Loucy (cell line): Measurements from ENCODE around the gene KCNK18.

ENCODE experiments used
- H2AFZ ChIP-seq: fragments of 200-600 bp; sonication (generic); 2 replicates; pipeline ENCODE4 v1.6.0; 2016; ENCODE audit warnings: antibody characterized with exemption, mild to moderate bottlenecking, low read length, moderate library complexity
- H3F3A ChIP-seq: fragments of 200-600 bp; 2 replicates; pipeline ENCODE4 v1.6.0; 2016; ENCODE audit warnings: antibody characterized with exemption, low read depth, mild to moderate bottlenecking
- H3K27me3 ChIP-seq: fragments of 200-600 bp; sonication (generic); 2 replicates; pipeline ENCODE4 v1.6.1; 2014; ENCODE audit warnings: low read length, mild to moderate bottlenecking; ENCODE audit not compliant: insufficient read depth, poor library complexity, severe bottlenecking
- H3K36me3 ChIP-seq: fragments of 200-600 bp; sonication (generic); 2 replicates; pipeline ENCODE4 v1.6.1; 2016; ENCODE audit warnings: low read length; ENCODE audit not compliant: insufficient read depth
- H3K4me1 ChIP-seq: fragments of 200-600 bp; sonication (generic); 2 replicates; pipeline ENCODE4 v1.5.1; 2014; ENCODE audit warnings: low read length, mild to moderate bottlenecking; ENCODE audit not compliant: insufficient read depth, poor library complexity, severe bottlenecking
- H3K4me2 ChIP-seq: fragments of 200-600 bp; sonication (generic); 2 replicates; pipeline ENCODE4 v1.6.0; 2014; ENCODE audit warnings: antibody characterized with exemption, low read length, low read depth, mild to moderate bottlenecking; ENCODE audit not compliant: poor library complexity, severe bottlenecking
- H3K4me3 ChIP-seq: fragments of 200-600 bp; sonication (generic); 2 replicates; pipeline ENCODE4 v1.5.1; 2014; ENCODE audit warnings: low read length, mild to moderate bottlenecking, mixed read lengths; ENCODE audit not compliant: poor library complexity, severe bottlenecking
- H3K79me2 ChIP-seq: fragments of 200-600 bp; sonication (generic); 2 replicates; pipeline ENCODE4 v1.6.1; 2014; ENCODE audit warnings: low read length; ENCODE audit not compliant: insufficient read depth
- H3K9ac ChIP-seq: fragments of 200-600 bp; sonication (generic); 2 replicates; pipeline ENCODE4 v1.6.0; 2014; ENCODE audit warnings: mild to moderate bottlenecking, low read depth, low read length, moderate library complexity; ENCODE audit not compliant: poor library complexity, severe bottlenecking
- H3K9me2 ChIP-seq: fragments of 200-600 bp; sonication (generic); replicated peaks from 2 replicates; pipeline ENCODE4 v1.6.1; 2016; ENCODE audit warnings: low read depth, low read length, mixed read lengths
- H3K9me3 ChIP-seq: fragments of 200-600 bp; sonication (generic); 2 replicates; pipeline ENCODE4 v1.6.1; 2014; ENCODE audit warnings: mild to moderate bottlenecking, antibody characterized with exemption, low read length, low read depth; ENCODE audit not compliant: insufficient read depth
- H4K20me1 ChIP-seq: fragments of 200-600 bp; sonication (generic); 2 replicates; pipeline ENCODE4 v1.6.0; 2014; ENCODE audit warnings: antibody characterized with exemption, low read length, mild to moderate bottlenecking; ENCODE audit not compliant: insufficient read depth, poor library complexity, severe bottlenecking
- EZH2phosphoT487 ChIP-seq: fragments of 200-600 bp; IDR thresholded peaks from 2 replicates; pipeline ENCODE4 v1.6.1; 2018; ENCODE audit warnings: antibody characterized with exemption, mild to moderate bottlenecking, moderate library complexity, borderline replicate concordance
- TF ChIP-seq, protein P1 (sequence below): fragments of 200-600 bp; sonication (generic); conservative IDR thresholded peaks from 2 replicates; pipeline ENCODE4 v1.5.1; 2014; ENCODE audit warnings: mild to moderate bottlenecking, antibody characterized with exemption, low read length

The KCNK18 gene

DNA sequence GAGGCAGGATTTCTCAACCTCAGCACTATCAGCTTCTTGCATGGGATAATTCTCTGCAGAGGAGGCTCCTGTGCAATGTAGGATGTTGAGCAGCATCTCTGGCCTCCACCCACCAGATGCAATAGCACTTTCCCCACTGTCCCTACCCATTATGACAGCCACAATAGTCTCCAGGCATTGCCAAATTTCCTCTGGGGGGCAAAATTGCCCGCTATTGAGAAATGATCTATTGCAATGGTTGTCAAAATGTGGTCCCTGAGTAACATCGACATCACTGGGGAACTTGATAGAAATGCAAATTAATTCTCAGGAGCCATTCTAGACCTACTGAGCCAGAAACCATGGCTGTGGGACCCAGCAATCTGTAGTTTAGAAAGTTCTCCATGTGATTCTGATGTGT, 7.0 kb downstream of the KCNK18 start:
- no peaks in the 10 kb centered on the region for H3K79me2 ChIP-seq
- H3K9me2 ChIP-seq: no peaks in the 10 kb centered on the region
- no peak overlapping the region for H3K4me2 ChIP-seq
- no peaks in the 10 kb centered on the region for H4K20me1 ChIP-seq
- no peaks in the 10 kb centered on the region for H3F3A ChIP-seq
- H3K4me3 ChIP-seq: no peak overlapping the region
- H3K27me3 ChIP-seq: no peaks in the 10 kb centered on the region
- no peaks in the 10 kb centered on the region for H3K36me3 ChIP-seq
- TF ChIP-seq, protein P1, sequence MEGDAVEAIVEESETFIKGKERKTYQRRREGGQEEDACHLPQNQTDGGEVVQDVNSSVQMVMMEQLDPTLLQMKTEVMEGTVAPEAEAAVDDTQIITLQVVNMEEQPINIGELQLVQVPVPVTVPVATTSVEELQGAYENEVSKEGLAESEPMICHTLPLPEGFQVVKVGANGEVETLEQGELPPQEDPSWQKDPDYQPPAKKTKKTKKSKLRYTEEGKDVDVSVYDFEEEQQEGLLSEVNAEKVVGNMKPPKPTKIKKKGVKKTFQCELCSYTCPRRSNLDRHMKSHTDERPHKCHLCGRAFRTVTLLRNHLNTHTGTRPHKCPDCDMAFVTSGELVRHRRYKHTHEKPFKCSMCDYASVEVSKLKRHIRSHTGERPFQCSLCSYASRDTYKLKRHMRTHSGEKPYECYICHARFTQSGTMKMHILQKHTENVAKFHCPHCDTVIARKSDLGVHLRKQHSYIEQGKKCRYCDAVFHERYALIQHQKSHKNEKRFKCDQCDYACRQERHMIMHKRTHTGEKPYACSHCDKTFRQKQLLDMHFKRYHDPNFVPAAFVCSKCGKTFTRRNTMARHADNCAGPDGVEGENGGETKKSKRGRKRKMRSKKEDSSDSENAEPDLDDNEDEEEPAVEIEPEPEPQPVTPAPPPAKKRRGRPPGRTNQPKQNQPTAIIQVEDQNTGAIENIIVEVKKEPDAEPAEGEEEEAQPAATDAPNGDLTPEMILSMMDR: no peak
- TF ChIP-seq EZH2phosphoT487: no peak
- H2AFZ ChIP-seq: no peak overlapping the region
- no peaks in the 10 kb centered on the region for H3K4me1 ChIP-seq
- no peaks in the 10 kb centered on the region for H3K9me3 ChIP-seq
- H3K9ac ChIP-seq: no peak overlapping the region

DNA sequence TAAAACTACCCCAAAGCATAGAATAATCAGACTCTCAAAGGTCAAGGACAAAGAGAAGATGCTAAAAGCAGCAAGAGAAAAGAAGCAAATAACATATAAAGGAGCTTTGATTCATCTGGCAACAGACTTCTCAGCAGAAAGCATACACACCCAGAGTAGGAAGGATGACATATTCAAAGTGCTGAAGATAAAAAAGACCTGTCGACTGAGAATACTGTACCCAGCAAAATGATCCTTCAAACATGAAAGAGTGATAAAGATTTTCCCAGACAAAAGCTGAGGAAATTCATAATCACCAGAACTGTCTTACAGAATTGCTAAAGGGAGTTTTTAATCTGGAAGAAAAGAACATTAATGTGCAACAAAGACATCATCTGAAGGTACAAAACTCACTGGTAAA, 14.9 kb downstream of the KCNK18 start:
- H3K4me3 ChIP-seq: no peak overlapping the region
- no peaks in the 10 kb centered on the region for H3K4me1 ChIP-seq
- no peaks in the 10 kb centered on the region for H3K79me2 ChIP-seq
- no peaks in the 10 kb centered on the region for H4K20me1 ChIP-seq
- no peaks in the 10 kb centered on the region for H3K27me3 ChIP-seq
- H3K4me2 ChIP-seq: no peak overlapping the region
- TF ChIP-seq, protein P1: no peak
- TF ChIP-seq EZH2phosphoT487: no peak
- H3K9ac ChIP-seq: no peak overlapping the region
- H3K9me3 ChIP-seq: no peaks in the 10 kb centered on the region; the same call in 1 of the 2 replicates
- no peak overlapping the region for H2AFZ ChIP-seq
- H3K9me2 ChIP-seq: no peaks in the 10 kb centered on the region
- no peaks in the 10 kb centered on the region for H3K36me3 ChIP-seq
- no peaks in the 10 kb centered on the region for H3F3A ChIP-seq

DNA sequence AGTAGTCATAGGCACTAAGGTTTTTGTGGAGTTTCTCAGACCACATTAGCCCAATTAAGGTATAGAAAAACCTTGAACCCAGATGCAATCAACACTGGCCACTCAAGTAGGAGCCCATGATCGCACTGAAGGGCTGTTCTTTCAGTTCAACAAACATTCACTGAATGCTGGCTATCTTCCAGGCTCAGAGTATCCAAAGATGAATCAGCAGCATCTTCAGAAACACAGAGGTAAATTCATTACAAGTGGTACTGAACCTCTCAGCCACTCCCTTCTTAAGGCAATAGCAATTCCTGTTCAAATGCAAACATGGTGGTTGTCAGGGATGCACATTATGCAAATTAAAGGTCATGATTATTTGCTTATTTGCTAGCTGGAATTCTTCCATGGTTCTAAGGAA, 17.1 kb downstream of the KCNK18 start:
- Histone ChIP-seq H4K20me1 (no peaks in the 10 kb centered on the region), H3K79me2 (no peaks in the 10 kb centered on the region), H3K9me2 (no peaks in the 10 kb centered on the region), H3K36me3 (no peaks in the 10 kb centered on the region), H3F3A (no peaks in the 10 kb centered on the region), H3K4me1 (no peaks in the 10 kb centered on the region), H3K4me2 (no peak overlapping the region), H3K9me3 (no peaks in the 10 kb centered on the region; the same call in 1 of the 2 replicates), H3K4me3 (no peak overlapping the region), H3K9ac (no peak overlapping the region), H3K27me3 (no peaks in the 10 kb centered on the region), H2AFZ (no peak overlapping the region)
- TF ChIP-seq, protein P1: no peak
- no peak for TF ChIP-seq EZH2phosphoT487
